Lower lobe of right lung (tissue), 2 donors: Measurements from ENCODE around the gene SMG7. TPM values are rescaled to one million over a fixed set of nuclear protein-coding genes. Genes with fewer than 3 reads are reported as not detected.

Experiments
- ATAC-seq, 2 donors: fragments of 200-7000 bp; cut with Tn5 transposase; one replicate each; pipeline ENCODE4 v1.9.1; 2020 to 2022; ENCODE audit warnings: mild to moderate bottlenecking in 2 of 2, moderate library complexity in 2 of 2
- DNase-seq: peaks from one replicate; pipeline ENCODE4 v3.0.0-alpha.2; 2020
- H3K27ac ChIP-seq: fragments of 200-600 bp; one replicate; pipeline ENCODE4 v1.8.0; 2022
- H3K27me3 ChIP-seq: fragments of 200-600 bp; one replicate; pipeline ENCODE4 v1.8.0; 2022; ENCODE audit warnings: low read depth
- H3K36me3 ChIP-seq: fragments of 200-600 bp; one replicate; pipeline ENCODE4 v1.8.0; 2022; ENCODE audit warnings: mild to moderate bottlenecking
- H3K4me1 ChIP-seq: fragments of 200-600 bp; one replicate; pipeline ENCODE4 v1.8.0; 2022
- H3K4me3 ChIP-seq: fragments of 200-600 bp; one replicate; pipeline ENCODE4 v1.8.0; 2022; ENCODE audit warnings: mild to moderate bottlenecking
- H3K9me3 ChIP-seq: fragments of 200-600 bp; one replicate; pipeline ENCODE4 v1.8.0; 2022
- intact Hi-C: fragments of 100-400 bp; cut with DNase I; formaldehyde crosslinking; loops from one replicate; pipeline ENCODE4 v1.11.0; 2022
- total RNA-seq: library from RNA; stranded (reverse); fragmentation: NEBNext Ultra II Directional; extraction: Animal tissue kit (Norgen Biotek cat#: 25700); gene quantifications from one replicate; pipeline ENCODE4 v1.2.1, GENCODE V29; 2021
- TF ChIP-seq, protein P1 (sequence below): fragments of 200-600 bp; IDR thresholded peaks from one replicate; pipeline ENCODE4 v1.8.0; 2022; ENCODE audit warnings: antibody characterized with exemption, mild to moderate bottlenecking
- donor health status: DM: no; HTN: yes; CAD: no; lungs with severe emphysema.

Gene SMG7
- total RNA-seq, 1 donor from 2014 or later: 58.9 TPM

DNA sequence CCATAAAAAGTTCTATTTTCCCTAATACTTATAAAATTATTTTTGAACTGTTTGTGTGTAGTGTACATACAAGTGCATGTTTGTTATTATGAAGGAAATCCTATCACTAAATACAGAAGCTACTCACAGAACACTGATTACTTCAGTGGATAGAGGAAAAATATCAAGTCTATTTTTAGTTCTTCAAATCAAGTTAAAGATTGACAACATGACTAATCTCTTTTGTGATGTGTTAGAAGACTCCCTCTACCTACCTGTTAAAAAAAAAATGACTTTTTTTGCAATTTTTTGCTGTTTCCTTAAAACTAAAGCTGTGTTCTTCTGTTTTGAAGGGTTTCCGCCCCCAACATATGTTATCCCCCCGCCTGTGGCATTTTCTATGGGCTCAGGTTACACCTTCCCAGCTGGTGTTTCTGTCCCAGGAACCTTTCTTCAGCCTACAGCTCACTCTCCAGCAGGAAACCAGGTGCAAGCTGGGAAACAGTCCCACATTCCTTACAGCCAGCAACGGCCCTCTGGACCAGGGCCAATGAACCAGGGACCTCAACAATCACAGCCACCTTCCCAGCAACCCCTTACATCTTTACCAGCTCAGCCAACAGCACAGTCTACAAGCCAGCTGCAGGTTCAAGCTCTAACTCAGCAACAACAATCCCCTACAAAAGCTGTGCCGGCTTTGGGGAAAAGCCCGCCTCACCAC is 72.4 kb downstream of the SMG7 start:
- DNase-seq (no peak), ATAC-seq (no peak)
- no peaks in the 10 kb centered on the region for H3K27me3 ChIP-seq
- H3K4me1 ChIP-seq: peaks cover 7% of the 10 kb centered on the region
- H3K9me3 ChIP-seq: no peaks in the 10 kb centered on the region
- H3K27ac ChIP-seq: no peak overlapping the region
- H3K36me3 ChIP-seq: peaks cover 86% of the 10 kb centered on the region
- H3K4me3 ChIP-seq: no peak overlapping the region
- intact Hi-C loops: no loop called here
- TF ChIP-seq, protein P1, sequence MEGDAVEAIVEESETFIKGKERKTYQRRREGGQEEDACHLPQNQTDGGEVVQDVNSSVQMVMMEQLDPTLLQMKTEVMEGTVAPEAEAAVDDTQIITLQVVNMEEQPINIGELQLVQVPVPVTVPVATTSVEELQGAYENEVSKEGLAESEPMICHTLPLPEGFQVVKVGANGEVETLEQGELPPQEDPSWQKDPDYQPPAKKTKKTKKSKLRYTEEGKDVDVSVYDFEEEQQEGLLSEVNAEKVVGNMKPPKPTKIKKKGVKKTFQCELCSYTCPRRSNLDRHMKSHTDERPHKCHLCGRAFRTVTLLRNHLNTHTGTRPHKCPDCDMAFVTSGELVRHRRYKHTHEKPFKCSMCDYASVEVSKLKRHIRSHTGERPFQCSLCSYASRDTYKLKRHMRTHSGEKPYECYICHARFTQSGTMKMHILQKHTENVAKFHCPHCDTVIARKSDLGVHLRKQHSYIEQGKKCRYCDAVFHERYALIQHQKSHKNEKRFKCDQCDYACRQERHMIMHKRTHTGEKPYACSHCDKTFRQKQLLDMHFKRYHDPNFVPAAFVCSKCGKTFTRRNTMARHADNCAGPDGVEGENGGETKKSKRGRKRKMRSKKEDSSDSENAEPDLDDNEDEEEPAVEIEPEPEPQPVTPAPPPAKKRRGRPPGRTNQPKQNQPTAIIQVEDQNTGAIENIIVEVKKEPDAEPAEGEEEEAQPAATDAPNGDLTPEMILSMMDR: no peak

DNA sequence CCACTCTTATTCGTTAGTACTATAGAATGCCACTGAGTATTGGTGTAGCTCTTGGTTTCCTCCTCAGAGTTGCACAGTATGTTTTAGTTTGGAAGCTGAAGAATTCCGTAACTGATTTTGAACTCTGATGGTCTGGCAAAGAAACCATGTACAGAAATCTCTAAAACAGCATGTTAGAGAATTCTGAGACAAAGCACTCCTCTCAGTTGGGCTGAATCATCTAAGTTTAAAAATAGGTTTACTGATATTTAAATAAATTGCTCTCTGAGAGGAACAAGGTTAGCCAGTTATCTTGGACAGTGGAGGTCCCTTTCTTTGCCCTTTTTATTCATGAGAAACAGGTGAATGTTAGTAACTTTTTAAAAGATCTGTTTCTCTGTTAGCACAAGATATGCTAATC is 74.1 kb downstream of the SMG7 start:
- Histone ChIP-seq H3K27me3 (no peaks in the 10 kb centered on the region), H3K9me3 (no peaks in the 10 kb centered on the region), H3K36me3 (peaks cover 86% of the 10 kb centered on the region), H3K4me1 (peaks cover 7% of the 10 kb centered on the region), H3K4me3 (no peak overlapping the region), H3K27ac (no peak overlapping the region)
- TF ChIP-seq, protein P1: no peak
- DNase-seq (no peak), ATAC-seq (no peak)
- intact Hi-C loops: no loop called here

DNA sequence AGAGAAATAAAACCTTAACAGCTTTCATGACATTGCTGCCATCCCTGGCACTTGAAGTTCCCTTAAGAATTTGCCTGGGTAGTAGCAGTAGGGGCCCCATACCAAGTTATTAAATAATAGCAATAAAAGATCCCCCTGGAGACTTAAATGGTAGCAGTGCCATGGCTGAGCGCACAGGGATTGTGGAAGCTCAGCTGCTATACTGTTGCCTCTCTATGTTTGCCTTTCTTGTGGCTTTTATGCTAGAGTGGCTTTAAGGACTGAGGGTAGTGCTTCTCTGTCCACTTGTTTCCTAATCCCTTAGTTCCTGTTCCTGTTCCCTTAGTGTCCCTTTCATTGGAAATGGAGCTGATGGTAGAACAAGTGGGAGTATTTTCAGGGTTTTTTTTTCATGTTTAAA is 75.8 kb downstream of the SMG7 start:
- no peaks in the 10 kb centered on the region for H3K27me3 ChIP-seq
- DNase-seq (no peak), ATAC-seq (peak; percentile 76 to 77)
- intact Hi-C loops: no loop called here
- peaks cover 7% of the 10 kb centered on the region for H3K4me1 ChIP-seq
- H3K9me3 ChIP-seq: no peaks in the 10 kb centered on the region
- H3K4me3 ChIP-seq: no peak overlapping the region
- TF ChIP-seq, protein P1: no peak
- peaks cover 90% of the 10 kb centered on the region for H3K36me3 ChIP-seq
- H3K27ac ChIP-seq: no peak overlapping the region

GRCh38 chr1:183550915-183551314 is 78.6 kb downstream of the SMG7 start:
- Histone ChIP-seq H3K36me3 (peaks cover 96% of the 10 kb centered on the region), H3K4me1 (peaks cover 3% of the 10 kb centered on the region), H3K9me3 (no peaks in the 10 kb centered on the region), H3K27ac (no peak overlapping the region), H3K4me3 (no peak overlapping the region), H3K27me3 (no peaks in the 10 kb centered on the region)
- DNase-seq (no peak), ATAC-seq (no peak)
- TF ChIP-seq, protein P1: no peak
- intact Hi-C loops: no loop called here

DNA sequence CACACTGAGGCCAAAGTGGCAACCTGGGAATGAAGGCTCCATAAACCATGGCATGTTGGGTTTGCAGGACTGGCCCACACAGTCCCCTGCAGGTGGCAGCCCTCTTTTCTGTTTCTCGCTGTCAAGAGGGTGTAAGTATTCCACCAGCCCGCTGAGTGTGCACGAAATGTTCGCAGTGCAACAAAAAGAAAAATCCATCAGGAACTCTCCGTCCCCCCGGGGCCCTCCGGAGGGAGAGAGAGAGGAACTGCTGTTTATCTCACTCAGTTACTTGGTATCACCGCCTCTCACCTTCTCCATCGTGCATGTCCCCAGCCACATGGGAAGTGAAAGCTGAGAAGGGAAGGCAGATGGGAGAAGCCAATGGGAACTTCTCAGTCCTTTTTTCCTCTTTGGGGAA is 79.6 kb downstream of the SMG7 start:
- H3K9me3 ChIP-seq: no peaks in the 10 kb centered on the region
- TF ChIP-seq, protein P1: no peak
- DNase-seq: no peak
- peaks cover 87% of the 10 kb centered on the region for H3K36me3 ChIP-seq
- no peaks in the 10 kb centered on the region for H3K27me3 ChIP-seq
- H3K4me3 ChIP-seq: no peak overlapping the region
- ATAC-seq: no peak
- intact Hi-C loops: no loop called here
- no peak overlapping the region for H3K27ac ChIP-seq
- peaks cover 3% of the 10 kb centered on the region for H3K4me1 ChIP-seq
